Middle frontal gyrus (tissue), 1 donor: ENCODE measurements around the gene GNB5.
"Not testable (repeated sequence)": the region's sequence is repeated elsewhere in the genome, so short reads cannot be mapped to it uniquely, and the experiment has no call there.

ENCODE experiments used
- DNase-seq: peaks from one replicate; pipeline ENCODE4 v3.0.0-alpha.2; 2015; ENCODE audit warnings: low spot score; ENCODE audit errors: extremely low spot score

Gene GNB5

DNA sequence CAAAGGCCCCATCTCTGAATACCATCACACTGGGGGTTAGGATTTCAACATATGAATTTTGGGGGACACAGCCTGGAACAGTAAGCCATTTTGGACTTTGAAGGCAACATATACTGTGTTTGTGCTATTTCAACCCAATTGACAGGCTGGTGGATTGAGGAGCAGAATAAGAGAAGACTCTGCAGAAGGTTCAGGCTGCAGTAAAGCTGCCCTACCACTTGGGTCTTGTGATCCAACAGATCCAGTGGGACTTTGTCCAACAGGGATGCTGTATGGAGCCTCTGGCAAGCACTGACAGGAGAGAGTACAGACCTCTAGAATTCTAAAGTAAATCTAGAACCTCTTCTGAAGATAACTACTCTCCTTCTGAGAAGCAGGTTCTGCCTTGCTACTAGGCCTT, 77.5 kb downstream of the GNB5 start:
- no peak for DNase-seq

DNA sequence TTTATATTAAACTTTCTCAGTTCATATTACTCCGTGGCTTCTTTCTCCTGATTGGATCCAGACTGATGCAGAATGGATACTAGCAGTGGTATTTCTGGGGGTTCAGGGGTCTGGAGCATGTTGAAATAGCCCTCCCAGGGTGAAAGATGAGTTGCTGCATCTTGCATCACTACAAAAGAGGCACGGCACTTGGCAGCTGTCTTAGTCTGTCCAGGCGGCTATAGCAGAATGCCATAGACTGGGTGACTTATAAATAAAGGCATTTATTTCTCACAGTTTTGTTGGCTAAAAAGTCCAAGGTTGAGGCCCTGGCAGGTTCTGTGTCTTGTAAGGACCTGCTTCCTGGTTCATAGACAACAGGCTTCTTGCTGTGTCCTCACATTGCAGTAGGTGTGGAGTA, 78.0 kb downstream of the GNB5 start:
- DNase-seq: no peak

DNA sequence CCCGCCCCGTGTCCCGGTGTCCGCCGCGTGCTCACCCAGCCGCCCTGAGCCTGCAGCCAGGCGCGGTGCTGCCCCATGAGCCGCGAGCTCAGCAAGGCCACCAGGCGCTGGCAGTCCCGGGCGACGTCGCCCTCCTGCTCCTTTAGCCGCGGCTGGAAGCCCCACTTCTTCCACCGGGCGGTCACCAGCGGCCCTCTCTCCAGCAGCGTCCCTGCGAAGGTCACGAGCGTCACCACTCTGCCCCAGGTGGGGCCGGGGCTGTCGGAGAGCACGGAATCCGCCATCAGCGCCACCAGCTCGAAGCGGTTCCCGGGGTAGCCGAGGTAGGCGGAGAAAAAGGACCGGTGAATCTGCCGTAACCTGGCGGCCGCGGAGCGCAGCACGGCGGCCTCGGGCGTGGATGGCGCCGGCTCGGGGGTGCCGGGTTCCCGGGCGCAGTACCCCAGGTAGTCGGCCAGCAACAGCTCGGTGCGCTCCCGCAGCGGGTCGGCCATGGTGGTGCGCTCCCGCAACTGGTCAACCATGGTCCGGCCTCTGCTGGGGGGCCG, 78.9 kb downstream of the GNB5 start:
- no peak for DNase-seq

DNA sequence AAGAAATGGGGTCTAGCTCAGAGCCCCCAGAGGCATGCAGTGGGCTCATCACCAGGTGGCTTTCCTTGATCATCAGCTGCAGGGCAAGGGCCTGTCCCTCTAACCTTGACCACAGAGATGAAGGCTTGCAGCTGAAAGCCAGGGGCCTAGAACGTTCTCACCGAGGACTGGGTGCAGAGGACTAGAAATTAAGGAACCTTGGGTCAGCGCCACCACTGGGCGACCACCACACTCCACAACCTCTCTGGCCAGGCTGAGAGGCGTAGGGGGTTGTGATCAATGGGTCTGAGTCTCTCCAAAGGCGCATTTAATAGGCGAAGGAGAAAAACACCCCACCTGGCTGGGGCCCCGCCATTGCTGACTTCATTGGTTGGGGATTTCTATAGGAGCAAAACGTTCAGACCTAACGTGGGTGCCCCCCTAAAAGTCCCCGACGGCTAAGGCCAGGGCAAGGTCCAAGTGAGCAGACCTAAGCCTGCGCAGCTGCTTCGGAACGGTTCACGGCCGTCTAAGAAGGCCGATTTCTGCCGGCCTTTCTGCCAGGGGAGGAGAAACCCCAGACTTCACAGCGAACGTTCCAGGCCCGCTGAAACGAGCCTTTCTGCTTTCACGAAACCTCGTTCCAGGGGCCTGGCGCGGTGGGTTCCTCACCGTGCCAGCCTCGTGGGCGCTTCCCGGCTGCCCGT, 79.5 kb downstream of the GNB5 start:
- DNase-seq: no peak

- DNase-seq: no peak
Measured at GRCh38 chr15:52109559-52110451, 81.4 kb downstream of the GNB5 start.

DNA sequence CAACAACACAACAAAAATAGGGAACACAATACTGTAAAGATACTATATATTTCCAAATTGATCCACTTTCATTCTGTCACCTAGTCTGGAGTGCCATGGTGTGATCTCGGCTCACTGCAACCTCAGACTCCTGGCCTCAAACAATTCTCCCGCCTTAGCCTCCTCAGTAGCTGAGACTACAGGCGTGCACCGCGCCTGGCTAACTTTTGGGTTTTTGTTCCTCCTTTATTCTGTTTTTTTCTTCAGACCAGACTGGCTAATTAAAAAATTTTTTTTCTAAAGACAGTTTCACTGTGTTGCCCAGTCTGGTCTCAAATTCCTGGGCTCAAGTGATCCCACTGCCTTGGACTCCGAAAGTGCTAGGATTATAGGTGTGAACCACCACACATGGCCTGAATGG, 84.0 kb downstream of the GNB5 start:
- DNase-seq: no peak

GRCh38 chr15:52106641-52107040, 84.6 kb downstream of the GNB5 start:
- no peak for DNase-seq

GRCh38 chr15:52105846-52106245, 85.3 kb downstream of the GNB5 start:
- DNase-seq: no peak

DNA sequence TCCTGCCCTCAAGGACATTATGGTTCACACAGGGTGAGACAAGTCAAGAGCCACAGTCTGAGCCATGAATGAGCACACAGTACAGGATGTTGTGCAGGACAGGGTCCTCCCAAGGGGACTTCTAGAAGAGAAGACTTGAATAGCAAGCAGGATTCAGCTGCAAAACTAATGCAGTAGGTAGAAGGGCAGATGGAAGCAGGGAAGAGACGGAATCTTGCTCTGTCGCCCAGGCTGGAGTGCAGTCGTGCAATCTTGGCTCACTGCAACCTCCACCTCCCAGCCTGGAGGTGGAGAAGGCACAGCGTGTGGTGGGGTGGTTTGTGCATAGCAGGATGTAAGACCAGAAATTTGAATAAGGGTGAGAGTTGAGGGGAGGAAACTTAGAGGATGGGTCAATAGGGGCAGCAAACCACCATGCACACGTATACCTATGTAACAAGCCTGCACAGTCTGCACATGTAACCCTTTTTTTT, 86.6 kb downstream of the GNB5 start:
- DNase-seq: no peak

DNA sequence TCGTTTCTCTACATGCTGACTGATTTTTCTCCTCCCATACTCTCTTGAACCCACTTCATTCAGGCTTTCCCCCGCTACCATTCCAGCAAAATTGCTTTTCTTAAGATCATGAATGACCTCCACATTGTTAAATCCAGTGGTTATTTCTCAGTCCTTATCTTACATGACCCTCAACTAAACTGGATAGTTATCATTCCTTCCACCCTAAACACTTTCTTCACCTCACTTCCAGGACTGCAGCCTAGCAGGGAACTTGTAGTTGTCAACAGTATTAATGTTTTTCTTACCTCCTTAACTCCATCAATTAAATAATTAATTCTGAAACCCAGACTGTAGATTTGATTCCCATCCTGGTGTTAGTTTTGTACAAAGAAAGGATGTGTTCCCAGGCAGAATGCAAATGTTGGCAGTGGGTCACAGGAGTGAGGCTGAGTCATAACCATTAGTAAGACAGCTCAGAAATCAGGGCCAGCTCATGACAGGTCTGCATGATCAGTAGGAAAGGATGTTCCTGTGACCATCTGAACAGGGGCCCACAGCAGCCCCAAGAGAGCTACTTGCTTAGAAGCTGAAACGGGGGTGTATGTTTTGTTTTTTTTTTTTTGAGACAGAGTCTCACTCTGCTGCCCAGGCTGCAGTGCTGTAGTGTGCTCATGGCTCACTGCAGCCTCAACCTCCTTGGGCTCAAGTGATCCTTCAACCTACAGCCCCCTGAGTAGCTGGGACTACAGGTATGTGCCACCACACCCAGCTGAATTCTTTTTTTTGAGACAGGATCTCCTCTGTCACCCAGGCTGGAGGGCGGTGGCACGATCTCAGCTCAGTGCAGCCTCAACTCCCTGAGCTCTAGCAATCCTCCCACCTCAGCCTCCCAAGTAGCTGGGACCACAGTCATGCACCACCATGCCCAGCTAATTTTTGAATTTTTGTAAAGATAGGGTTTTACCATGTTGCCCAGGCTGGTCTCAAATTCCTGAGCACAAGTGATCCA, 87.7 kb downstream of the GNB5 start:
- DNase-seq: peak; percentile 5

- no peak for DNase-seq
Measured at GRCh38 chr15:52102463-52102862, 88.7 kb downstream of the GNB5 start.

- DNase-seq: no peak
Measured at GRCh38 chr15:52101542-52102323, 89.5 kb downstream of the GNB5 start.

DNA sequence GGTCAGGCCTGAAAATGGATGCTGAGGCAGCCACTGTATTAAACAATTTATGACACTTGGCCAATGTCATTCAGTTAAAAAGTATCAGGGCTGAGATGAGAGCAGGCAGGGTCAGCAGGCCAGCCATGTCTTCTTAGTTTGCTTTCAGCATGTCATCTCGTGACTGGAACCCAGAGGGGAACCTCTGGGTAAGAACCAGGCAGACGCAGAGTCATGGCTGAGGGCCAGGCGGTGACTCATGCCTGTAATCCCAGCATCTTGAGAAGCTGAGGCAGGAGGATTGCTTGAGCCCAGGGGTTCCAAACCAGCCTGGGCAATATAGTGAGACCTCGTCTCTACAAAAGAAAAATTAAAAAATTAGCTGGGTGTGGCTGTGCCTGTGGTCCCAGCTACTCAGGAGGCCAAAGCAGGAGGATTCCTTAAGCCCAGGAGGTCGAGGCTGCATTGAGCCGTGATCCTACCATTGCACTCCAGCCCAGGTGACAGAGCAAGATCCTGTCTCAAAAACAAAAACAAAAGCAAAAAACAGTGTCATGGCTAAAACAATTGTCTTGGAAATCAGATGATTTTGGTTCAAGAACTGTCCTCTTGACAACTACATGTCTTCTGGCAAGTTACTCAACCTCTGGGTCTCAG, 90.3 kb downstream of the GNB5 start:
- DNase-seq: no peak

DNA sequence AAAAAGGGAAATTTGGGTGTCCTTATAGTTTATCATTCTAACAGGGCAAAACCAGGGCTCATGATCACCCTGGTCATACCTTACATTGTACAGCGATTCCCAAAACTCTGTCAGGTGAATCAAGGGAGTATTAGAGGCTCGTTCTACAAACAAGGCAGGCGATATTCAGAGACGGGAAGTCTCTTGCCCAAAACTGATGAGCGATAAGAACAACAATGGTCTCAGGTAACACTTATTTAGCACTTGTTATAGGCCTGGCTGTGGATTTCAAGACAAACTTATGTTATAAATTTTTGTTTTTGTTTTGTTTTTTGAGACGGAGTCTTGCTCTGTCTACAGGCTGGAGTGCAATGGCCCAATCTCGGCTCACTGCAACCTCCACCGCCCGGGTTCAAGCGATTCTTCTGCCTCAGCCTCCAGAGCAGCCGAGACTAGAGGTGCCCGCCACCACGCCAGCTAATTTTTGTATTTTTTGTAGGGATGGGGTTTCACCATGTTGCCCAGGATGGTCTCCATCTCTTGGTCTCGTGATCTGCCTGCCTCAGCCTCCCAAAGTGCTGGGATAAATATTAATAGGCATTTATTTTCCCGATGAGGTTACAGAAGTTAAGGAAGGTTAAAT, 91.4 kb downstream of the GNB5 start:
- no peak for DNase-seq

- DNase-seq: no peak
Measured at GRCh38 chr15:52098323-52098722, 92.9 kb downstream of the GNB5 start.

DNA sequence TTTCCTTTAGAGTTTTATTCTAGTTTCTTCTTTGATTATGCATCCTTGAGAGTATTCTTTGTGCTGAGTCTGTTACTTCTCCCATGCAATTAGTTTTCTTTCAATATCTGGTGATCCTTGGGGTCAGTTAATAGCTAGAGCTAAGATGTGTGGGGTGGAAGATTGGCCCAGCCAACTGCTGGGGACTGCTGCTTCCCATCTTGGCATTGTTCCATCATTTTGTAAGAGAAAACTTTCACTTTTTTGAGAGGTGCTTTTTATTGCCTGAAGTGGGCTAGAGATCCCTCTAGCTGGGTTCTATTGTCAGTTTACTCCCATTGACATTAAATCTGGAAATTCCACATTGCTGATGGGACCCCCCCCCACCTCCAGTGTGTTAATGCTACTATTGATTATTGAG, 94.0 kb downstream of the GNB5 start:
- DNase-seq: no peak

DNA sequence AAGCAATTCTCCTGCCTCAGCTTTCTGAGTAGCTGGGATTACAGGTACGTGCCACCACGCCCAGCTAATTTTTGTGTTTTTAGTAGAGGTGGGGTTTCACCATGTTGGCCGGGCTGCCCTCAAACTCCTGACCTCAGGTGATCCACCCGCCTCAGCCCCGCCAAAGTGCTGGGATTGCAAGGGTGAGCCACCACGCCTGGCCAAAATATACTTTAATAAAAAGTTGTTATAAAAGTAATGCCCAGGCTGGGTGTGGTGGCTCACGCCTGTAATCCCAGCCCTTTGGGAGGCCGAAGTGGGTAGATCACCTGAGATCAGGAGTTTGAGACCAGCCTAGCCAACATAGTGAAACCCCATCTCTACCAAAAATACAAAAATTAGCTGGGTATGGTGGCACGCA, 94.7 kb downstream of the GNB5 start:
- not testable (repeated sequence) for DNase-seq

DNA sequence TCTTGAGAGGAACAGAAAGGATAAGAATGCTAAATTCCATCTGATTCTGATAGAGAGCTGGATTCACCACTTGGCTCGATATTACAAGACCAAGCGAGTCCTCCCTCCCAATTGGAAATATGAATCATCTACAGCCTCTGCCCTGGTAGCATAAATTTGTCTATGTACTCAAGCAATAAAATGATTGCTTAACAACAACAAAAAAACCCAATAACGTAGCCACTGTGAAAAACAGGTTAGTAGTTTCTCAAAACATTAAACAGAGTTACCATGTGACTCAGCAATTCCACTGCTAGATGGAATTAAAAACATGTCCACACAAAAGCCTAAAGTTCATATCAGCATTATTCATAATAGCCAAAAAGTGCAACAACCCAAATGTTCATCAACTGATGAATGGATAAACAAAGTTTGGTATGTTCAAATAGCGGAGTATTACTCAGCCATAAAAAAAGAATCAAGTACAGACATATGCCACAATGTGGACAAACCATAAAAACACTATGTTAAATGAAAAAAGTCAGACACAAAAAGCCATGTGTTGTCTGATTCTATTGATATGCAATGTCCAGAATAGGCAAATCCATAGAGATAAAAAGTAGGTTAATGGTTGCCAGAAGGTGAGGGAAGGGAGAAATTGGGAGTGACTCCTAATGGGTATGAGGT, 95.5 kb downstream of the GNB5 start:
- no peak for DNase-seq
